Natural killer cell (primary cell): ENCODE measurements around the gene RSBN1. TPM values are rescaled to one million over a fixed set of nuclear protein-coding genes. Genes with fewer than 3 reads are reported as not detected.

ENCODE experiments used
- ATAC-seq, 3 donors: fragments of 150-1000 bp in 2 of 3; fragments of 200-7000 bp in 1 of 3; cut with Tn5 transposase; 1 replicate in 1 of 3; 2 replicates in 2 of 3; pipeline ENCODE4 v1.10.0; 2021; ENCODE audit warnings: mild to moderate bottlenecking in 2 of 3, moderate library complexity in 2 of 3
- DNase-seq, 2 donors: peaks; one replicate each; pipeline versions ENCODE4 v3.0.0 to v3.0.0-alpha.2; 2013 to 2021; ENCODE audit warnings: mixed read lengths in 1 of 2
- H3K27ac ChIP-seq: one replicate; pipeline ENCODE4 v1.5.1; 2013; ENCODE audit warnings: mild to moderate bottlenecking, low read length
- H3K27me3 ChIP-seq: one replicate; pipeline ENCODE4 v1.6.1; 2013; ENCODE audit warnings: low read length; ENCODE audit not compliant: control insufficient read depth, insufficient read depth
- H3K36me3 ChIP-seq: one replicate; pipeline ENCODE4 v1.6.1; 2013; ENCODE audit warnings: low read length; ENCODE audit not compliant: control insufficient read depth, insufficient read depth
- H3K4me1 ChIP-seq: one replicate; pipeline ENCODE4 v1.6.1; 2013; ENCODE audit warnings: low read length; ENCODE audit not compliant: control insufficient read depth, insufficient read depth
- H3K4me3 ChIP-seq: one replicate; pipeline ENCODE4 v1.5.1; 2013; ENCODE audit warnings: low read length
- H3K9me3 ChIP-seq: one replicate; pipeline ENCODE4 v1.6.1; 2013; ENCODE audit warnings: low read length; ENCODE audit not compliant: control insufficient read depth, insufficient read depth
- H3K27ac Mint-ChIP-seq, 2 donors: one replicate each; pipeline ENCODE4 v1.8.0; 2022; ENCODE audit warnings: mild to moderate bottlenecking in 2 of 2, mixed read lengths in 2 of 2, moderate library complexity in 1 of 2
- H3K27me3 Mint-ChIP-seq, 2 donors: one replicate each; pipeline ENCODE4 v1.8.0; 2022; ENCODE audit warnings: low read depth in 2 of 2, mixed read lengths in 2 of 2
- H3K36me3 Mint-ChIP-seq: one replicate; pipeline ENCODE4 v1.8.0; 2022; ENCODE audit warnings: mixed read lengths
- H3K4me1 Mint-ChIP-seq, 2 donors: one replicate each; pipeline ENCODE4 v1.8.0; 2022; ENCODE audit warnings: mixed read lengths in 2 of 2
- H3K4me3 Mint-ChIP-seq: one replicate; pipeline ENCODE4 v1.8.0; 2022; ENCODE audit warnings: mild to moderate bottlenecking, moderate library complexity, mixed read lengths
- H3K9me3 Mint-ChIP-seq, 2 donors: one replicate each; pipeline ENCODE4 v1.8.0; 2022; ENCODE audit warnings: mixed read lengths in 2 of 2
- CTCF ChIP-seq: fragments of 200-600 bp; IDR thresholded peaks from one replicate; pipeline ENCODE4 v1.8.0; 2022; ENCODE audit warnings: antibody characterized with exemption
- WGBS: methylation state at CpG from one replicate; pipeline ENCODE4 v1.1.7; 2013; ENCODE audit warnings: missing lambda C conversion rate; ENCODE audit not compliant: insufficient coverage; 5-methylcytosine and 5-hydroxymethylcytosine counted together
- intact Hi-C: fragments of 100-400 bp; cut with micrococcal nuclease; formaldehyde crosslinking; loops from one replicate; pipeline ENCODE4 v1.14.2; 2022
- total RNA-seq, 4 donors: library from RNA; stranded (reverse); fragments of 120-200 nt in 1 of 4; gene quantifications; one replicate each; pipeline versions ENCODE4 v1.2.3 to v1.2.4, GENCODE V29; 2013 to 2022

RSBN1 gene
- total RNA-seq, 3 donors from 2014 or later (not counting 1 experiment from before 2014, with no cell fraction given) = 30.1 to 37.9 (median 36.5) TPM

- Histone ChIP-seq H3K36me3 (peaks cover 22% of the 10 kb centered on the region), H3K4me3 (no peak overlapping the region), H3K4me1 (peaks cover 4% of the 10 kb centered on the region), H3K9me3 (no peaks in the 10 kb centered on the region), H3K27me3 (no peaks in the 10 kb centered on the region), H3K27ac (no peak overlapping the region)
- DNase-seq (no peak), ATAC-seq (peak in 1 of 3 donors; percentile 35)
- Mint-ChIP-seq H3K4me3 (no peak overlapping the region), H3K27ac (peak overlapping the region in 1 of 2 donors; percentile 61), H3K27me3 (no peaks in the 10 kb centered on the region), H3K9me3 (no peaks in the 10 kb centered on the region), H3K36me3 (peaks cover 6% of the 10 kb centered on the region), H3K4me1 (peaks cover 43 to 46% of the 10 kb centered on the region in 2 donors)
- intact Hi-C loops = no loop called here
- no peak for TF ChIP-seq CTCF
- no CpG with 5 or more reads among the region's 3 CpGs for WGBS
These were observed 11.8 kb downstream of the RSBN1 start for GRCh38 chr1:113800487-113800886.

- Mint-ChIP-seq H3K4me3 (no peak overlapping the region), H3K27me3 (no peaks in the 10 kb centered on the region), H3K4me1 (peaks cover 33 to 41% of the 10 kb centered on the region in 2 donors), H3K27ac (peak overlapping the region; percentile 29 to 34), H3K36me3 (peaks cover 6% of the 10 kb centered on the region), H3K9me3 (no peaks in the 10 kb centered on the region)
- Histone ChIP-seq H3K36me3 (peaks cover 30% of the 10 kb centered on the region), H3K27me3 (no peaks in the 10 kb centered on the region), H3K9me3 (no peaks in the 10 kb centered on the region), H3K4me3 (no peak overlapping the region), H3K27ac (no peak overlapping the region), H3K4me1 (peaks cover 12% of the 10 kb centered on the region)
- no peak for TF ChIP-seq CTCF
- 86% methylated on average over 4 of the region's 4 CpGs for WGBS
- intact Hi-C loops = no loop called here
- ATAC-seq = no peak
- no peak for DNase-seq
These were observed 14.8 kb downstream of the RSBN1 start for GRCh38 chr1:113797472-113797871.

- H3K4me1 ChIP-seq = peaks cover 13% of the 10 kb centered on the region
- no peaks in the 10 kb centered on the region for H3K9me3 ChIP-seq
- intact Hi-C loops = no loop called here
- no peaks in the 10 kb centered on the region for H3K27me3 ChIP-seq
- TF ChIP-seq CTCF = no peak
- peaks cover 37% of the 10 kb centered on the region for H3K36me3 ChIP-seq
- Mint-ChIP-seq H3K4me3 (peak overlapping the region; percentile 7), H3K27ac (peak overlapping the region; percentile 87 to 93), H3K9me3 (no peaks in the 10 kb centered on the region), H3K4me1 (peaks cover 42 to 52% of the 10 kb centered on the region in 2 donors), H3K27me3 (no peaks in the 10 kb centered on the region), H3K36me3 (peaks cover 6% of the 10 kb centered on the region)
- no peak overlapping the region for H3K4me3 ChIP-seq
- no peak for DNase-seq
- no peak for ATAC-seq
- no peak overlapping the region for H3K27ac ChIP-seq
- WGBS = 78% methylated on average over 9 of the region's 9 CpGs
These were observed 18.1 kb downstream of the RSBN1 start for GRCh38 chr1:113793878-113794834.
